HepG2 (cell line): ENCODE results near the gene MOB3C. TPM values are rescaled to one million over a fixed set of nuclear protein-coding genes. Genes with fewer than 3 reads are reported as not detected.

Experiments
- ATAC-seq: fragments of 200-7000 bp; cut with Tn5 transposase; 3 replicates; pipeline ENCODE4 v1.9.1; 2020; ENCODE audit warnings: mild to moderate bottlenecking, moderate library complexity
- BruUV-seq: library from RNA; stranded (reverse); fragments of 400-500 nt; replicated peaks from 2 replicates; lab custom pipeline; 2021; lab: Mats Ljungman, UMichigan
- CTCF ChIA-PET: fragments of 300-600 bp; formaldehyde crosslinking; extraction: SDS; loops from one replicate; lab custom pipeline; 2021; ENCODE audit warnings: low total read pairs, inconsistent platforms, low intra/inter-chr PET ratio; lab: Yijun Ruan, JAX
- POLR2A ChIA-PET: fragments of 350-600 bp; sonication (Branson Sonifier 250); formaldehyde crosslinking; loops from one replicate; lab custom pipeline; 2020; ENCODE audit warnings: antibody characterized with exemption, inconsistent platforms; lab: Yijun Ruan, JAX
- DNase-seq: peaks from one replicate; pipeline ENCODE4 v3.0.0-alpha.2; 2015; ENCODE audit warnings: low spot score
- FAIRE-seq: peaks from 3 replicates; lab custom pipeline; 2011; peaks lifted over from hg19 to GRCh38; lab: Jason Lieb, UNC
- H2AFZ ChIP-seq: one replicate; pipeline ENCODE4 v1.6.1; 2011; ENCODE audit warnings: low read length, inconsistent platforms
- H3K27ac ChIP-seq: fragments of 300-600 bp; 3 replicates; pipeline ENCODE4 v1.8.0; 2011; ENCODE audit warnings: mixed run types, mild to moderate bottlenecking, mixed read lengths, low read length, inconsistent platforms; ENCODE audit not compliant: insufficient read depth; ENCODE audit errors: extremely low read length
- H3K27me3 ChIP-seq, 2 experiments: fragments of 200-600 bp in 1 of 2; 2 replicates in 1 of 2; 3 replicates in 1 of 2; pipeline versions ENCODE4 v1.6.0 to v1.8.0; 2011; ENCODE audit warnings: low read length in 2 of 2, mild to moderate bottlenecking in 2 of 2, moderate library complexity in 2 of 2, inconsistent platforms in 1 of 2; ENCODE audit not compliant: insufficient read depth in 2 of 2, control insufficient read depth in 1 of 2
- H3K36me3 ChIP-seq, 2 experiments: fragments of 200-600 bp in 1 of 2; replicated peaks in 1 of 2; 2 replicates in 1 of 2; 3 replicates in 1 of 2; pipeline versions ENCODE4 v1.5.1 to v1.8.0; 2011; ENCODE audit warnings: low read length in 2 of 2, inconsistent platforms in 1 of 2; ENCODE audit not compliant: insufficient read depth in 2 of 2, control insufficient read depth in 1 of 2
- H3K4me1 ChIP-seq: 2 replicates; pipeline ENCODE4 v1.5.1; 2012; ENCODE audit warnings: low read length, inconsistent platforms; ENCODE audit not compliant: insufficient read depth
- H3K4me2 ChIP-seq: 2 replicates; pipeline ENCODE4 v1.6.0; 2011; ENCODE audit warnings: low read depth, low read length, inconsistent platforms
- H3K4me3 ChIP-seq, 3 experiments: fragments of 200-600 bp in 1 of 3; sonication (generic), shearing (Covaris generic) in 1 of 3; replicated peaks in 1 of 3; 2 replicates each; pipeline ENCODE4 v1.5.1; 2011 to 2016; ENCODE audit warnings: low read length in 3 of 3, inconsistent platforms in 2 of 3, low read depth in 2 of 3, mild to moderate bottlenecking in 2 of 3, control low read depth in 1 of 3, mixed read lengths in 1 of 3; ENCODE audit not compliant: insufficient read depth in 1 of 3
- H3K79me2 ChIP-seq: one replicate; pipeline ENCODE4 v1.6.1; 2011; ENCODE audit warnings: low read length, inconsistent platforms; ENCODE audit not compliant: insufficient read depth
- H3K9ac ChIP-seq: 2 replicates; pipeline ENCODE4 v1.6.0; 2011; ENCODE audit warnings: mild to moderate bottlenecking, low read depth, low read length, inconsistent platforms; ENCODE audit not compliant: insufficient read depth
- H3K9me3 ChIP-seq: 2 replicates; pipeline ENCODE4 v1.5.1; 2012; ENCODE audit warnings: mild to moderate bottlenecking, low read length
- H4K20me1 ChIP-seq: 2 replicates; pipeline ENCODE4 v1.6.0; 2011; ENCODE audit warnings: inconsistent platforms, mild to moderate bottlenecking, low read length, moderate library complexity; ENCODE audit not compliant: insufficient read depth
- BRD4 ChIP-seq: sonication (generic); formaldehyde crosslinking; IDR thresholded peaks from 2 replicates; pipeline ENCODE4 v1.4.0; 2020; ENCODE audit warnings: missing genetic modification reagents
- CREM ChIP-seq, 2 experiments: sonication (generic) in 1 of 2; formaldehyde crosslinking in 1 of 2; IDR thresholded peaks; 2 replicates each; pipeline versions ENCODE4 v1.4.0 to v1.6.1; 2016 to 2020; ENCODE audit warnings: antibody characterized with exemption in 1 of 2, mild to moderate bottlenecking in 1 of 2, missing genetic modification reagents in 1 of 2
- DMAP1 ChIP-seq: IDR thresholded peaks from 2 replicates; pipeline ENCODE4 v1.6.1; 2016
- KDM1A ChIP-seq: IDR thresholded peaks from 2 replicates; pipeline ENCODE4 v1.6.1; 2016; ENCODE audit warnings: missing compliant biosample characterization
- STAG1 ChIP-seq: sonication (generic); formaldehyde crosslinking; IDR thresholded peaks from 2 replicates; pipeline ENCODE4 v1.4.0; 2020; ENCODE audit warnings: missing genetic modification reagents
- ZNF558 ChIP-seq: sonication (generic); formaldehyde crosslinking; IDR thresholded peaks from 2 replicates; pipeline ENCODE4 v1.9.0; 2022; ENCODE audit warnings: mild to moderate bottlenecking, missing genetic modification reagents, borderline replicate concordance
- WGBS: methylation state at CpG from one replicate; pipeline ENCODE4 v1.1.6; 2017; ENCODE audit warnings: low lambda C conversion rate; 5-methylcytosine and 5-hydroxymethylcytosine counted together
- in situ Hi-C: cut with HindIII; loops from 2 replicates; pipeline ENCODE4 v1.10.0; 2017; ENCODE audit warnings: low pct_unique_long_range_greater_than_20kb; ENCODE audit not compliant: extremely low pct_ligation_motif_present
- intact Hi-C: fragments of 100-400 bp; cut with micrococcal nuclease; formaldehyde crosslinking; loops from one replicate; pipeline ENCODE4 v1.10.0; 2022; ENCODE audit not compliant: unreplicated experiment
- polyA plus RNA-seq, 8 experiments: library from polyadenylated mRNA; depleted of rRNA in 3 of 8; stranded (reverse) in 7 of 8; unstranded in 1 of 8; fragments of >200 nt; fragmentation: Illumina TruSeq in 4 of 8; extraction: Trizol in 4 of 8; gene quantifications; 2 replicates each; pipeline versions ENCODE4 v1.2.1 to v1.2.3, GENCODE V29; 2011 to 2016; ENCODE audit warnings: low read depth in 4 of 8, missing spikeins in 1 of 8, mixed read lengths in 1 of 8; ENCODE audit not compliant: insufficient read depth in 1 of 8
- total RNA-seq, 5 experiments: library from RNA; depleted of rRNA; stranded (reverse); fragments of >200 nt; fragmentation: Illumina TruSeq; extraction: Trizol; gene quantifications; 2 replicates each; pipeline ENCODE4 v1.2.3, GENCODE V29; 2016; ENCODE audit warnings: low read depth in 1 of 5
- TF ChIP-seq, protein P1 (sequence below): sonication (generic); formaldehyde crosslinking; IDR thresholded peaks from 2 replicates; pipeline ENCODE4 v1.5.0; 2020; ENCODE audit warnings: mild to moderate bottlenecking, missing genetic modification reagents, moderate library complexity

The MOB3C gene
- total and polyA plus RNA-seq, 2 of the 13 experiments (the other 11 are each of a cell fraction or from before 2014, with no cell fraction given), result 3.5 to 4.1 TPM

DNA sequence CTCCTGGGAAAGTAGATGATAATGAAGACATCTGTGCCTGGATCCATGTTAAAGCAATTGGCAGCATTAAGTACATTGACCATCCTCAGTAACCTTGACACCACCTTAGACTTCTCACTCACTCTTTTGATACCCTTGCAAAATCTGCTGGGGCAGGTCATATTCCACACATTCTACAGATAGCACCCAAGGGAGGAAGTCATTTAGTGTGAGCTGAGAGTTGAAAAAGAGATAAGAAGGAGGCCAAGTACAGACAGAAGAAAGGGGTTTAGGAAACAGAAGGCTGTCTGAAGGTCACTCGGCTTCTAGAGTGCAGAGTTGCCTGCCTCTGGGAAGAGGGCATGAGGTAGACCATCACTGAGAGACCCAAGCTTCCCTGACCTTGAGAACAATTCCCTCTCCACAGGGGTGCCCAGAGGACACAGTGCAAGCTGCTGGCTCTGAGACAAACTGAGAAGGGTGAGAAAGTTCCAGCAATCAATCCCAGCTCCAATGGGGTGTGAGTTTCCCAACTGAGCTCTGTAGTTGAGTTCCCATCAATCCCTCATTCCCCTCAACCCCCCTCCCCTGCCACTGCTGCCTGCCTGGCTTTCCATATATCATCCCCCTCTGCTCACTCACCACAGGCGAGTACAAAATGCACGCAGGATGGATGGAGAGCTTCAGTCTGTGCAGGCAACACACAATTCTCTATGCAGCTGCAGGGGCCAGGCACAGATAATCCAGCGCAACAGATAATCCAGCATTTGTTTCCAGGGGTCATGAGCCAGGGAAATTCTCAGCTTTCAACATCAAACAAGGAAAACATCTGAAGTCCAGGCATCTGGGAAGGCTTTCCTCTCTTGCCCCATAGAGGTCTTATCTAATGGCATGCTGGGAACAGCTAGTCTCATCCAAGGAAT is 7.4 kb upstream of the MOB3C start (continued):
- TF ChIP-seq BRD4 (CRISPR knock-in tag) (no peak), CREM (IDR thresholded peaks at IDR 0.05) (no peak), CREM (CRISPR knock-in tag; IDR thresholded peaks at IDR 0.05) (no peak), DMAP1 (CRISPR knock-in tag) (no peak)

DNA sequence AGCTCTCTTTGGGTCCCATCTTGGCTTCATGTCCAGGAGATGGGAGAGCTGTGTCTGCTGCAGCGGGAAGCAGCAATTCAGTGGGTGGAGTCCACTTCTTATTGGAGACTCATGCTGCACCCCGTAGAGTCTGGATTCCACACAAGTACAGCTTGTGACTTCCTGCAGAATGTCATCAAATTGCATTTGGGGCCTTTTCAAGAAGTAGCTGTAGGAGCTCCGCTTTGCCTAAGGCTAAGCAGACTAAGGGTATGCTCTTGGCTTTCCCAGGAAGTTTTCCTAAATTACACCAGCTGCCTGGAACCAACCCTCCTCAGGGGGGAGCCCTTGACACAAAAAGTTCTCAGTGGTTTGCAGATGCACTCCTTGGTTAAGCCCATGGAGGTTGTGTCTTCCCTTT is 5.7 kb upstream of the MOB3C start:
- TF ChIP-seq KDM1A, result no peak
- TF ChIP-seq, protein P1, sequence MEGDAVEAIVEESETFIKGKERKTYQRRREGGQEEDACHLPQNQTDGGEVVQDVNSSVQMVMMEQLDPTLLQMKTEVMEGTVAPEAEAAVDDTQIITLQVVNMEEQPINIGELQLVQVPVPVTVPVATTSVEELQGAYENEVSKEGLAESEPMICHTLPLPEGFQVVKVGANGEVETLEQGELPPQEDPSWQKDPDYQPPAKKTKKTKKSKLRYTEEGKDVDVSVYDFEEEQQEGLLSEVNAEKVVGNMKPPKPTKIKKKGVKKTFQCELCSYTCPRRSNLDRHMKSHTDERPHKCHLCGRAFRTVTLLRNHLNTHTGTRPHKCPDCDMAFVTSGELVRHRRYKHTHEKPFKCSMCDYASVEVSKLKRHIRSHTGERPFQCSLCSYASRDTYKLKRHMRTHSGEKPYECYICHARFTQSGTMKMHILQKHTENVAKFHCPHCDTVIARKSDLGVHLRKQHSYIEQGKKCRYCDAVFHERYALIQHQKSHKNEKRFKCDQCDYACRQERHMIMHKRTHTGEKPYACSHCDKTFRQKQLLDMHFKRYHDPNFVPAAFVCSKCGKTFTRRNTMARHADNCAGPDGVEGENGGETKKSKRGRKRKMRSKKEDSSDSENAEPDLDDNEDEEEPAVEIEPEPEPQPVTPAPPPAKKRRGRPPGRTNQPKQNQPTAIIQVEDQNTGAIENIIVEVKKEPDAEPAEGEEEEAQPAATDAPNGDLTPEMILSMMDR, result peak; percentile 59
- TF ChIP-seq STAG1, result peak; percentile 56
- TF ChIP-seq ZNF558 (CRISPR knock-in tag), result no peak
- H3K4me3 ChIP-seq, result no peak overlapping the region
- WGBS, result 43% methylated on average over 2 of the region's 3 CpGs
- H3K27ac ChIP-seq, result no peak overlapping the region
- POLR2A ChIA-PET, result interaction anchor here (2.0 kb wide), 1 partner anchor 18 kb away, joined by 9 read pairs; the partner anchor contains the start of gene MKNK1
- no peak overlapping the region for H3K9ac ChIP-seq
- H3K36me3 ChIP-seq, result no peaks in the 10 kb centered on the region
- in situ Hi-C loops (no loop called here), intact Hi-C loops (loop anchor here (1.0 kb wide), 1 partner anchor 103 kb away; no protein-coding TSS in a partner anchor)
- no peaks in the 10 kb centered on the region for H4K20me1 ChIP-seq
- ATAC-seq (peak; percentile 56), FAIRE-seq (peak; percentile 56), DNase-seq (peak; percentile 31)
- H3K79me2 ChIP-seq, result no peaks in the 10 kb centered on the region
- no peak overlapping the region for H3K4me2 ChIP-seq
- CTCF ChIA-PET, result interaction anchor here (0.7 to 1.5 kb wide), 2 partner anchors 103 to 369 kb away, joined by 3 to 9 read pairs; no protein-coding TSS in a partner anchor
- no peak overlapping the region for H2AFZ ChIP-seq
- no peaks in the 10 kb centered on the region for H3K9me3 ChIP-seq
- peaks cover 38% of the 10 kb centered on the region for H3K4me1 ChIP-seq
- H3K27me3 ChIP-seq, result no peaks in the 10 kb centered on the region; a peak in 1 of 5 replicates
- BruUV-seq, result no TSS peak
